Forelimb muscle (tissue), 1 donor: ENCODE results near the gene NEB. TPM values are rescaled to one million over a fixed set of nuclear protein-coding genes. Genes with fewer than 3 reads are reported as not detected.
"Not testable (repeated sequence)": the region's sequence is repeated elsewhere in the genome, so short reads cannot be mapped to it uniquely, and the experiment has no call there.

ENCODE experiments used
- DNase-seq: peaks from one replicate; pipeline ENCODE4 v3.0.0-alpha.2; 2013; ENCODE audit warnings: low read depth
- polyA plus RNA-seq: library from polyadenylated mRNA; unstranded; fragments of 120-200 nt; gene quantifications from one replicate; pipeline ENCODE4 v1.2.1, GENCODE V29; 2013; ENCODE audit not compliant: insufficient read length

NEB gene
- polyA plus RNA-seq, 1 donor, result 1,544 TPM

DNA sequence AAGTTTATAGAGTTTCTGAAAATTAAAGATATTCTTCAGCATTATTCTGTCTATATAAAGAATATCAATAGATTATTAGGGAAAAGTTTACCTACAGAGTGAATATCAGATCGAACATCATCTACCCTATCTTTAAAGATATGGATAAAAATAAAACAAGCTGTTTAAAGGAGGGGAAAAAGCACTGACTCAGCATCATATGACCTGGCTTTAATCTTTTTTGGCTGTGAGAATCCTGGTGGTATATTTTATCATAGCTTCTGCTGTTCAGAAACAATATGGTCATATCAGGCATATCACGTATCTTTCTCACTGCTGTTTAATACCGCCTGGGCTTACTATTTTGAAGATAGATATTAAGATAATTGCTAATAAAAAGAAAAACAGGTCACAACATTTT is 80.2 kb downstream of the NEB start:
- DNase-seq, result no peak

DNA sequence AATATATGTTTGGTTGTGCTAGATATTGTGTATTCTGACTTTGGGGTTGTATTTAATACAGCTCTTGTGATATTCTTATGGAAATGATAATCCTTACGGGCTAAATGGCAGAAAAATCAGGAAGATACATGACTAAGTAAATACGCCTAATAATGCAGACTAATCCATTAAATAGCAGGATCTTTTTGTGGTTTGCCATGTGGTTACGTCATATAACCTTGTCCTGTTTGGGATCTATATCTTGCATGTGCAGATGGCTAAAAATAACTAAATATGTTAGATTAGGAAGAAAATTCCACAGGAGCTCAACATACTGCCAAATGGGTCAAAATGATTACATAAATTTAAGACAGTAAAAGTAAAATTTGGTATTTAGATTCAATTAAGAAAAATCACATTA is 83.0 kb downstream of the NEB start:
- DNase-seq, result no peak

DNA sequence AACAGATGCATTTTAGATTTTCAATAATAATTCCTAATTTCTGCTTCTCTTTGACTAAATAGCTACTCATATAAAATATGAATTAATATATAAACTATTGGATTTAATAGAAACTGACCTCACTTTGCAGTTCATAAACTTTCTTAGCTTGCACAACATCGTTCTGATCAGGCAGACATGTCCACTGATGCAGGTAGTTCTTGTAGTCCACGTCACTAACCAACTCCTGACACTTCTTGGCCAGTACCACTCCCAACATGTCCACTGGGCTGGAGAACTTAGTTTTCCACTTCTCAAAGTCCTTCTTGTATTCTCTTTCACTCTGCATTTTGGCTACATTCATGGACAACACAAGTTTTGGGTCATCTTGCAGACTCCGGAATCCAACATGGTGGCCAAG is 83.8 kb downstream of the NEB start:
- no peak for DNase-seq

DNA sequence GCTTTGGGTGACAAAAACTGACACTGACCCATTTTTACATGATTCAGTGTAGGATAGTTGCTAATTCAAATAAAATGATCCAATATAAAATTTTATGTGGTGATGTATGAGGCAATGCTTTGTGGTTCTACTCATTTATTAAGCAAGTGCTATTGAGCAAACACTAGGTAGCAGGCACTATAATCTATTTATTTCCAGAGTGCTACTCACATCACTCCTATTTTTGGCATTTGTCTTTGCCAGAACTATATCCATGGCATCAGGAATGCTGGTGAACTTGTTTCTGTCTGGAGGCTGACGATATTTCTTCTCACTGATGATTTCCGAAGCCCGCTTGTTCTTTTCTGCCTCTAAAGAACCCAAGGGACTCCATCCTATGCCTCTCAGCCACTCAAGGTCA is 84.3 kb downstream of the NEB start:
- no peak for DNase-seq

DNA sequence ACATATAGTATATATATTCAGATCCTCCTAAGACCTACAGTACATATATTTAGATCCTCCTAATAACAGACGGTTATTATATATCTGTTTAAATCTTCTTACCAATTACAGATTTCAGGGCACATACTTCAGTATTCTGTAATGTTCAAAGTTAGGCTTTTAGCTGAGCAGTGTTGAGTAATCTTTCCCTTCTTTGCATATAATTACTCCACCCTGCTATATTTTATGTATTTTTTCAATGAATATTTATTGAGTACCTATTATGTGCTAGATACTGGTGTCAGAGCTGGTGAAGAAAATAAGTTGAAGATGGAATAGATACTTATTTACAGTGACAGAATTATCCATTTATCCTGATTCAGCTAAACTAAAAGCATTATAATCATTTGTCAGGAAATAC is 84.9 kb downstream of the NEB start:
- DNase-seq, result no peak

DNA sequence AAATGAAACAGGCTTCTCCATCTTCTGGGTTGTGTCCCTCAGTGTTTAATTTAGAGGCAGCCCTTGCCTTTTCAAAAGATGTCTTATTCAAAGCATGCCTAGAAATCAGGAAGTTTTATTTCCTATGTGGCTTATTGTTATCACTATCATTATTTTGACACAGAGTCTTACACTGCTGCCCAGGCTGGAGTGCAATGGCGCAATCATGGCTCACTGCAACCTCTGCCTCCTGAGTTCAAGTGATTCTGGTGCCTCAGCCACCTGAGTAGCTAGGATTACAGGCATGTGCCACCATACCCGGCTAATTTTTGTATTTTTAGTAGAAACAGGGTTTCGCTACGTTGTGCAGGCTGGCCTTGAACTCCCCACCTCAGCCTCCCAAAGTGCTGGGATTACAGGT is 87.8 kb downstream of the NEB start:
- not testable (repeated sequence) for DNase-seq

DNA sequence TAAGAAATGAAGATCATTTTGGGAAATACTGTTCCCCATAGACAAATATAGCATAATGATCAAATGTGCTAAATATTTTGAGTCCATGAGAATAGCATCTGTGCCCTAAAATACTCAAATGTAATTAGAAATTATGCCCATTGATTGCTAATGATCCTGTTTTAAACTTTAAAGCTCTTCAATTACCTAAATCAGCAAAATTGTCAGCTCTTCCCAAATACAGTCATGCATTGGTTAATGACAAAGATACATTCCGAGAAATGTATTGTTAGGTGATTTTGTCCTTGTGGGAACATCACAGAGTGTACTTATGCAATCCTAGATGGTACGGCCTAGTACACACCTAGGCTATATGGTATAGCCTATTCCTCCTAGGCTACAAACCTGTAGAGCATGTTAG is 89.7 kb downstream of the NEB start:
- no peak for DNase-seq

DNA sequence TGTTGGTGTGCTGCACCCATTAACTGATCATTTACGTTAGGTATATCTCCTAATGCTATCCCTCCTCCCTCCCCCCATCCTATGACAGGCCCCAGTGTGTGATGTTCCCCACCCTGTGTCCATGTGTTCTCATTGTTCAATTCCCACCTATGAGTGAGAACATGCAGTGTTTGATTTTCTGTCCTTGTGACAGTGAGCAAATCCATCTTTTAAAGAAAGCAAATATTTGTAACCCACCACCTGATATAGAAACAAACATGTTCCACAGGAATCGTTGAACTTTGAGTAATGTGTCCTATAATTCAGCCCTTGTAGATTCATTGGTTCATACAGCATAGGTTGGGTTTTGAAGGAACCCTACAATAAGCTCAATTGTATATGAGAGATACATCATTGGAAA is 92.4 kb downstream of the NEB start:
- DNase-seq, result not testable (repeated sequence)

DNA sequence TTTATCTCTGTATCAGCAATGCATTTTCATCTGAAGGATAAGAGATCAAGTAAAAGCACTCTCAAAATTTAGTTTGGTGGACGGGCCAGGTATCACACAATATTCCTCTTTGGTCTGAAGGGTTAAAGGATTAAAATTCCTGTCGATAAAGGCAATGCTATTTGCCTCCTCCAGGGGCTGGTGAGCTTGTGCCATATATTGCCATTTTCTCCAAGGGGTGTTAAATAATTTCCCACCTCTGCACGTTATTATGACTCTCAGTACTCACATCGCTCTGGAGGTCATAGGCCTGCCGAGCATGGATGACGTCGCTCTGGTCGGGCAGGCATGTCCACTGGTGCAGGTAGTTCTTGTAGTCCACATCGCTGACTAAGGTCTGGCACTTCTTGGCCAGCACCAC is 94.2 kb downstream of the NEB start:
- DNase-seq, result no peak

DNA sequence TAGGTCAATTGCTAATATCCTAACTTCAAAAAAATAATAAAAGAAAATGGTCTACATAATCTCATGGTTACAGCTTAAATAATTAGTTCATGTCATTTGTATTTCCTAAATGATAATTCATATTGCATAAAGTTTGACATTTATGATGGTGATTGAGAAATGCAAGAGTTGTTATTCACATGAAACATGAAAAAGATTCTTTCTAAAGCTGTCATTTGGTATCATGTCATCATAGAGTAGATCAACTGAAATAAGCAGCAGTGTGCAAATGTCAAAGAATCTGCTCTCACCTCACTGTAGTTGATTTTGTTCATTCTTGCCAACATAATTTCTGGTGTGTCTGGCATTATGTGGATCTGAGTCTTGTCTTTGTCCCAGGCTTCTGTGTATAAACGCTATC is 95.3 kb downstream of the NEB start:
- no peak for DNase-seq

DNA sequence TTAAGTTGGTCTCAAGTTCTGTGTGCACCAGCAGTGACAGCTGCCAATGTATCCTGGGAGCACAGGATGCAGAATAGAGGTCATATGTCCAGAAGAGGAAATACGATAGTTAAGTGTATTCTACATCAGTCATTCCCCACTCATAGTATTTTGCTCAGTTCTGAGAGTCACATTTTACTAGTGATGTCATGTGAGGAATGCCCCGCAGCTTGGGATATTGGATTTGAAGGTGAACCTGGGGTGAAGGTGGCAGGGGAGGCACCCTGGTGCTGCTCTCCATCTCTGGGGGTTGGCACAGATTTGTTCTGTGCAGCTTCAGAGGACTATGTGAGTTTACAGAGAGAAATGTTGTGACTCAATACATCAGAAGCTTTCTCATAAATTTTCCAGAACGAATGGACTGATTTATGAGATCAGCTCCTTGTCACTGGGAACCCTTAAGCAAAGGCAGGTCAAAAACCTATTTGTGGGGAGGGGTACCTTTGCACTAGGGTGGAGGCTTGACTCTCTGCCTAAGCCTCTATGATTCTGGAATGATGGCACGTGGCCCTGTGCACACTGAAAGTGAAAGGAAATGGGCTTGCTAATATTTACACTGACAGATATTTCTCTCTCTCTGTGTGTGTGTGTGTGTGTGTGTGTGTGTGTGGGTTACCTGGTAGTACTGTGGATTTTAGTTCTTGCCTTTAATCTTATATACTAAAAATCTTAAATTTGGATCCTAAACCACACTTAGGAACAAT is 95.9 kb downstream of the NEB start:
- DNase-seq, result no peak

DNA sequence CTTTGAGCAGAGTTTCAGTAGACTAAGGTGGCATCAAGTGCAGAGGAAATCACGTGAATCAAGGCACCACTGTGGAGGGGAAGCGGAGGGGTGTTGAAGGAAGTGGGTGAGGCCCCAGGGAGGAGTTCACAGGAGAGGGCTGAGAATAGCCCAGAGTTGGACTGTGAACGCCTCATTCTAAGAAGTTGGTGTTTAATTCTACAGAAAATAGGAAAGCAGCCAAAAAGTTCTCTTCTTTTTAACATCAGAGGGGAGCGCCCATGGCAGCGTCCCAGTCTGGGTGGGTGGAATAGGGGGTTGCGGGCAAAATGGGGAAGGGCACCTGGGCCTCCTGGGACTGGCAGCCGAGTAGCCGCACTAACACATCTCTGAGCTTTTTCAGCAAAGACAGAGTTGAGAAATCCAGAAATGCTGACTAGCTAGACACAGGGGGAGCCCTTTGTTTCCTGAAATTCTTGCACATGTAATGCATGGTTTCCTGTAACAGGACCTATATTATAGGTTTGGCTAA is 97.0 kb downstream of the NEB start:
- DNase-seq, result no peak

DNA sequence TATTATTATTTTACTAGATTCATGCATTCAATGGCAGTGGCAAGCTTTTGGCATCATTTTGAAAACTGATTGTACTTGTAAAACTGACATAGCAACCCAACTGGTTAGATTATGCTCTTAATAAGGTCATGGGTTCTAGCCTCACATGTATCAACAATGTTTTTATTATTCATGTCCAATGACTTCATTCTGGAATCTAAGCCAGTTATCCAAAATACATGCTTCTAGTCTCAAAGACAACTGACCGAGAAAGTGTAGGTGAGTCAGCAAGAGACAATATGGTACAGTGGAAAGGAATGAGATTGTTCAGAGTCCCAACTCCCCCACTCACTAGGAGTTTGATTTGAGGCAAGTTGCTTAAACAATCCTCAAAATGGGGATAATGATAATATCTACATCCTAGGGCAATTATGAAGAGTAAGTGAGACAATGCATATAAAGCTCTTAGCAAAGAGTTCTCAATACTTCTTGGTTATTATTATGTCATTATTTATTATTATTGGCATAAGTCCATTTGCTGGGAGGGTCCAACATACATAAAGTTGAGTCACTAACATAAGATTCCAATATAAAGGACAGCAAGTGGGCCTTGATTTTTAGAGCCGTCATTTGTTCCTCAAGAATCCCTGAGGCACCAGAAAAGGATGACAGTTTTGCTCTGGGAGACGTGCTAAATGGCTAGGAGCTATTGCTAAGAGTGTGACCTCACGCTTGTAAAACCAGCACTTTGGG is 99.4 kb downstream of the NEB start:
- no peak for DNase-seq

DNA sequence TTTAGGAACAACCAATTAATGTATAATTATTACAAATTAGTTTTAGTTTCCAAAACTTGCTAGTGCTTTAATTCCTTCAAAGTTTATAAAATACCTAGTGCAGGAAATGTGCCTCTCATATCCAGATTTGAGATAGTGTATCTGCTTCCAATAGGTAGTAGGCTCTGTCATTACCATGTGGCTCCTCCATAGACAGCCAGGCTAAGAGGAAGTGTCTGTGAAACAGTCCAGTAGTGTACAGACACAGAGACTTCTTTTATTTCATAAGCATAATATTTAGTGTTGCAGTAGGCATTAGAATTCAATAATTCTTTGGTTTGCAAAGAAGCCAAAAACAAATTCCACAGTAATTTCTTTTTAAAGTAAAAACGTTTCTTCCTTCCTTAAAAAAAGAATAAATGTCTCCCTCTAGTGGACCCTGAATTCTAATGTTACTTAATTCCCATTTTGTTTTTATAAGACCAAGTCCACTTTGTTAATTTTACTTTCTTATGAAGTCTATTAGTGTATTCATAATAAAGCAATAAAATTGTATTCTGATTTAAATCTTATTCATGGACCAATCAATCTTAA is 101.2 kb downstream of the NEB start:
- no peak for DNase-seq

DNA sequence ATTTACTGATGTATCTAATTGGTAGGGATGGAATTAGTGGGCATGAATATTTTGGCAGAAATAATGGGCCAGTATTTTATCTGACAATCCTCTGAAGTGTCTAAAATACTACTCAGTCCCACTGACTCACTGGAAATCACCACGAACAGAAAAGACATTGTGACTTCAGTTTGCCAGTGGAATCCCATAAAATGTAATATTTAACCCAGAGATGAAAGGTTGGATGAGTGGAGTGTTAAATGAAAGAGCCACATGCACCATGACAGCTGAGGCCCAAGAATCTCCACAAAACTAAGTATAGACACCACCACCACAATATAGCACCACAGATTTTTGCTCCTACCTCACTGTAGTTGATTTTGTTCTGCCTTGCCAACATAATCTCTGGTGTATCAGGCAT is 103.9 kb downstream of the NEB start:
- no peak for DNase-seq

DNA sequence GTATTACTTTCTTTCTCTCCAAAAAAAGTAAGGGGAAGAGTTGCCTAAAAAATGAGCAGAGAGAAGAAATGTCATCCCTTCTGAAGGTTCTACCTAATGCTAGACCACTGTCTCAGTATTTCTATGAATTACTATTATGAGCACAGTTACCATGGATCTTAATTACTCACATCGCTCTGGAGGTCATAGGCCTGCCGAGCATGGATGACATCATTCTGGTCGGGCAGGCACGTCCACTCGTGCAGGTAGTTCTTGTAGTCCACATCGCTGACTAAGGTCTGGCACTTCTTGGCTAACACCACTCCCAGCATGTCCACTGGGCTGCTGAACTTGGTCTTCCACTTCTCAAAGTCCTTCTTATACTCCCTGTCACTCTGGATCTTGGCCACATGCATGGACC is 106.9 kb downstream of the NEB start:
- DNase-seq, result no peak

DNA sequence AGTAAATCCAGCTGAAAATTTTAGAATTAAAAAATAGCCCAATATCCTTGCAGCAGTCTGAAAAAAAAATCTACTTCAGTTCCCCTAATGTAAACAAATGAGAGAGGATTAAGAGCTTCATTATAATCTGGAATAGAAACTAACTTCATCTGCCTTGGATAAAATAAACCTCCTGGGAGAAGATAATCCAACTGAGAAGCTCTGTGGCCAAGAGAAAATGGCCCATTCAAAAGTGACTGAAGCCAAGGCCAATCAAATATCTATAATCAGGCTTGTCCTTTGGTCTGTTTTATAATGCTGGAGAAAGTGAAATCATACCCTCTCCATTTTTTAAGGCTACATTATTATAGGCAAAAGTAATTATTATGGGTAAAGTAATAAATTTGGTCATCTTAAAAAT is 110.0 kb downstream of the NEB start:
- no peak for DNase-seq

DNA sequence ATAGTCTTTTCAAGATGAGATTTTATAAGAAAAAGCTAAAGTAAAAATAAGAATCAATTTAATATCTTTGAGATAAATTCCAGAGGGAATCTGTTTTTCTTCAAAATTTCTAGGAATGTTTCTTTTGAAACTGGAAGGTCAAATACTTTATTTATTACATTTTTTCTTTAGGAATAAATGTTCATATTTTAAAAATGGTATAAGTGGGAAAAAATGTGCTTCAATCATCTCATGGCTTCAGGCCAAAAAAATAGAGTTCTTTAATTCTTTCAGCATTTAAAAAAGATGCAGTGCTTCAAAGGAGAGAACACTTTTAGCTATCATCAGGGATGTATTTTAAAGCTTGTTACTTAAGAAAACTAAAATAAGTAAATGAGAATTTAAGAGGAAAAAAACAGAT is 110.6 kb downstream of the NEB start:
- no peak for DNase-seq

DNA sequence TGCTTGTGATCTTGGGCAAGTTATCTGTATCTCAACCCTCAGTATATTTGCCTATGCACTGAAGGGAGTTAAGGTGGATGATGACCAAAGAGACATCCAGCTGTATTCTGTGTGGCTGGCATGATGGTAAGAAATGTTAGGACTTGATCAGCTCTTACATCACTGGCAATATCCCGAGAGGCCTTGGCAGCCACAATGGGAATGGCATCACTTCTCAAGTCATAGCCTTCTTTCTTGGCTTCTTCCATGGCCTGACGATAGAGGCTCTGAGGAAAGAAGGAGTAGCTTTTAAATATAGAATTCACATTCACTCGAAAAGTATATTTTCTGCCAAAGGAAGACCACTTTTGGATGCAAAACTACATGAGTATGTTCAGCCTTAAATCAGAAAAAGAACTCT is 113.5 kb downstream of the NEB start:
- no peak for DNase-seq

DNA sequence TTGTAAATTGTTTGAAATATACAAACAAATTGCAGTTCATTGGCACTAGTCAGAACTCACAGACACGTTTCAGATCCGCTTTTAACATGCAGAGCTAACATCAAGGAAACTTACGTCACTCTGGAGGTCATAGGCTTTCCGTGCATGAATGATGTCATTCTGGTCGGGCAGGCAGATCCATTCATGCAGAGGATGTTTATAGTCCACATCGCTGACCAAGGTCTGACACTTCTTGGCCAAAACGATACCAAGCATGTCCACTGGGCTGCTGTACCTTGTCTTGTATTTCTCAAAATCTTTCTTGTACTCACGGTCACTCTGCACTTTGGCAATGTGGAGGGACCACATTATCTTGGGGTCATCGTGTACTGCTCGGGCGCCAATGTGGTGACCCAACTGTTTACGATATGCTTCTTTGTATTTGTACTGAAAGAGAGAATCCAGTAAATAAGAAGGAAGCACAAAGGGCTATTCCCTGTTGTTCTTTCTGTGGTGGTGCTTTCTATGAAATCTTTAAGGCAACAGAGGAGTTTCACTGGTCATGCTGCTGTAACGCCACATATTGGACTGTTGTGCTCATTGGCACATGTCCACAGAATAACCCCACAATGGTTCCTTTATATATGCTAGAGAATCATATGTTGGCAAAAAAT is 114.8 kb downstream of the NEB start:
- DNase-seq, result no peak

DNA sequence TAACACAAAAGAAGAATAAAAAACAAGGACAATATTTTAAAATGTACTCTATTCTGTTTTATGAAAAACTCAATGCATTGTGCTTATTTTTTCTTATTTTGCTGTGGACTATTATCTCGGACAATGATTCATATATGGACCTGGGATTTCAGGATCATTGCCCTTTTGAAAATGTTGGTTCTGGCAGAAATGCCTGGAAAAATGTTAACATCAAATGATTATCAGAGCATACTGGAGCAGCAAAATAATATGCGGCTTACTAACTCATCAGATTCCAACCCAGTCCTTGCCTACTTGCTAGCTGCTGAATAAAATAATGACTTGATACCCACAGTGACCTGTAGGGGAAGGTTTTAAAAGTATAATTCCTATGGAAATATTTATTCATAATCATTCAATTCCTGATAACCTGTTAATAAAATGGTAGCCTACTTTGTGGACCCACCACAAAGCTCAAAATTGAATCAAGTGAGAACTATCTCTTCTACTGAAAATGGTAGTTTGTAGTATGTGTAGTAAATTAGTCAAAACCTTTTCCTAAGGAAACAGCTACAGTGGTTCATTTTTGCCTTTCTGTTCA is 117.4 kb downstream of the NEB start:
- DNase-seq, result no peak
